ENCODE data around the gene SMPD3.

DNA sequence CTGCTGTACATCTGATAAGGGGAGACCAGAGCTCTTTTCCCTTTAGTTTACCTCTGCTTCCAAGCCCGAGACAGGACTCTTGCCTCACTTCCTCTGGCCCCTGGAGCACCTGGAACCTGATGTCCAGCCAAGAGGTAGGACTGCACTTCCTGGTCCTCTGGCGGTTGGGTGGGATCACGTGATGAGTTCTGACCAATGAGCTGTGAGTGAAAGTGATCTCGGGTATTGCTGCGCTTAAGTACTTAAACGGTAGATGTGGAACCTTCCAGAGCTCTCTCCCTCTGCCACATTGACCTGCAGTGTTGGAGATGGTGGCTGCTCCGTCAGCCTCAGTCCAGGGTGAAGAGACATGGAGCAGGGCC, 67.0 kb downstream of the SMPD3 start:
- TF ChIP-seq SIN3A (IDR thresholded peaks at IDR 0.05; ENCODE audit: borderline replicate concordance, insufficient read depth, low read length) (no peak), POLR2AphosphoS5 (IDR thresholded peaks at IDR 0.05; ENCODE audit: low read depth, low read length) (no peak), TAF1 (IDR thresholded peaks at IDR 0.05; ENCODE audit: borderline replicate concordance, insufficient read depth, low read length) (no peak)
